Measurements from ENCODE around the gene PMEL. TPM values are rescaled to one million over a fixed set of nuclear protein-coding genes. Genes with fewer than 3 reads are reported as not detected.
A peak's percentile ranks its signal among the peaks of the same experiment; 100 is the strongest.
"Not testable (repeated sequence)": the region's sequence is repeated elsewhere in the genome, so short reads cannot be mapped to it uniquely, and the experiment has no call there.

PMEL gene
- total RNA-seq, 1 experiment from 2014 or later, result 72.2 TPM

- no peak for TF ChIP-seq ZNF425 (CRISPR knock-in tag; conservative IDR thresholded peaks at IDR 0.05)
- TF ChIP-seq, protein P1, sequence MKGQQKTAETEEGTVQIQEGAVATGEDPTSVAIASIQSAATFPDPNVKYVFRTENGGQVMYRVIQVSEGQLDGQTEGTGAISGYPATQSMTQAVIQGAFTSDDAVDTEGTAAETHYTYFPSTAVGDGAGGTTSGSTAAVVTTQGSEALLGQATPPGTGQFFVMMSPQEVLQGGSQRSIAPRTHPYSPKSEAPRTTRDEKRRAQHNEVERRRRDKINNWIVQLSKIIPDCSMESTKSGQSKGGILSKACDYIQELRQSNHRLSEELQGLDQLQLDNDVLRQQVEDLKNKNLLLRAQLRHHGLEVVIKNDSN (CRISPR knock-in tag; IDR thresholded peaks at IDR 0.05), result no peak
- TF ChIP-seq ZBTB21 (CRISPR knock-in tag; IDR thresholded peaks at IDR 0.05; ENCODE audit: borderline replicate concordance), result no peak
- TF ChIP-seq, protein P2, sequence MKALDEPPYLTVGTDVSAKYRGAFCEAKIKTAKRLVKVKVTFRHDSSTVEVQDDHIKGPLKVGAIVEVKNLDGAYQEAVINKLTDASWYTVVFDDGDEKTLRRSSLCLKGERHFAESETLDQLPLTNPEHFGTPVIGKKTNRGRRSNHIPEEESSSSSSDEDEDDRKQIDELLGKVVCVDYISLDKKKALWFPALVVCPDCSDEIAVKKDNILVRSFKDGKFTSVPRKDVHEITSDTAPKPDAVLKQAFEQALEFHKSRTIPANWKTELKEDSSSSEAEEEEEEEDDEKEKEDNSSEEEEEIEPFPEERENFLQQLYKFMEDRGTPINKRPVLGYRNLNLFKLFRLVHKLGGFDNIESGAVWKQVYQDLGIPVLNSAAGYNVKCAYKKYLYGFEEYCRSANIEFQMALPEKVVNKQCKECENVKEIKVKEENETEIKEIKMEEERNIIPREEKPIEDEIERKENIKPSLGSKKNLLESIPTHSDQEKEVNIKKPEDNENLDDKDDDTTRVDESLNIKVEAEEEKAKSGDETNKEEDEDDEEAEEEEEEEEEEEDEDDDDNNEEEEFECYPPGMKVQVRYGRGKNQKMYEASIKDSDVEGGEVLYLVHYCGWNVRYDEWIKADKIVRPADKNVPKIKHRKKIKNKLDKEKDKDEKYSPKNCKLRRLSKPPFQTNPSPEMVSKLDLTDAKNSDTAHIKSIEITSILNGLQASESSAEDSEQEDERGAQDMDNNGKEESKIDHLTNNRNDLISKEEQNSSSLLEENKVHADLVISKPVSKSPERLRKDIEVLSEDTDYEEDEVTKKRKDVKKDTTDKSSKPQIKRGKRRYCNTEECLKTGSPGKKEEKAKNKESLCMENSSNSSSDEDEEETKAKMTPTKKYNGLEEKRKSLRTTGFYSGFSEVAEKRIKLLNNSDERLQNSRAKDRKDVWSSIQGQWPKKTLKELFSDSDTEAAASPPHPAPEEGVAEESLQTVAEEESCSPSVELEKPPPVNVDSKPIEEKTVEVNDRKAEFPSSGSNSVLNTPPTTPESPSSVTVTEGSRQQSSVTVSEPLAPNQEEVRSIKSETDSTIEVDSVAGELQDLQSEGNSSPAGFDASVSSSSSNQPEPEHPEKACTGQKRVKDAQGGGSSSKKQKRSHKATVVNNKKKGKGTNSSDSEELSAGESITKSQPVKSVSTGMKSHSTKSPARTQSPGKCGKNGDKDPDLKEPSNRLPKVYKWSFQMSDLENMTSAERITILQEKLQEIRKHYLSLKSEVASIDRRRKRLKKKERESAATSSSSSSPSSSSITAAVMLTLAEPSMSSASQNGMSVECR (CRISPR knock-in tag; IDR thresholded peaks at IDR 0.05; ENCODE audit: borderline replicate concordance), result no peak
- no peak for TF ChIP-seq ETV6 (CRISPR knock-in tag; IDR thresholded peaks at IDR 0.05)
- TF ChIP-seq ZNF232 (CRISPR knock-in tag; IDR thresholded peaks at IDR 0.05), result no peak
- TF ChIP-seq ATF6 (CRISPR knock-in tag; IDR thresholded peaks at IDR 0.05), result no peak
- no peak for TF ChIP-seq HMGXB4 (CRISPR knock-in tag; IDR thresholded peaks at IDR 0.05)
- TF ChIP-seq NR2C2 (CRISPR knock-in tag; IDR thresholded peaks at IDR 0.05), result no peak
- TF ChIP-seq MAX (CRISPR knock-in tag; IDR thresholded peaks at IDR 0.05), result no peak
Observed at GRCh38 chr12:56004211-56004610, 38.4 kb upstream of the PMEL start (continued).

- POLR2A ChIA-PET; H3K9me3 Mint-ChIP-seq; H3K27me3 Mint-ChIP-seq (ENCODE audit: low read depth); ATAC-seq; H3K4me3 Mint-ChIP-seq; DNase-seq (ENCODE audit: low spot score); H3K27ac Mint-ChIP-seq: not testable (repeated sequence)
- CTCF ChIA-PET, result interaction anchor here (0.6 kb wide), 1 partner anchor 626 kb away, joined by 3 read pairs; the partner anchor contains the start of gene BAZ2A
- H3K36me3 Mint-ChIP-seq, result peaks cover 39% of the 10 kb centered on the region
- H3K4me1 Mint-ChIP-seq, result peaks cover 15% of the 10 kb centered on the region
Observed at GRCh38 chr12:56003376-56003775, 37.5 kb upstream of the PMEL start.

DNA sequence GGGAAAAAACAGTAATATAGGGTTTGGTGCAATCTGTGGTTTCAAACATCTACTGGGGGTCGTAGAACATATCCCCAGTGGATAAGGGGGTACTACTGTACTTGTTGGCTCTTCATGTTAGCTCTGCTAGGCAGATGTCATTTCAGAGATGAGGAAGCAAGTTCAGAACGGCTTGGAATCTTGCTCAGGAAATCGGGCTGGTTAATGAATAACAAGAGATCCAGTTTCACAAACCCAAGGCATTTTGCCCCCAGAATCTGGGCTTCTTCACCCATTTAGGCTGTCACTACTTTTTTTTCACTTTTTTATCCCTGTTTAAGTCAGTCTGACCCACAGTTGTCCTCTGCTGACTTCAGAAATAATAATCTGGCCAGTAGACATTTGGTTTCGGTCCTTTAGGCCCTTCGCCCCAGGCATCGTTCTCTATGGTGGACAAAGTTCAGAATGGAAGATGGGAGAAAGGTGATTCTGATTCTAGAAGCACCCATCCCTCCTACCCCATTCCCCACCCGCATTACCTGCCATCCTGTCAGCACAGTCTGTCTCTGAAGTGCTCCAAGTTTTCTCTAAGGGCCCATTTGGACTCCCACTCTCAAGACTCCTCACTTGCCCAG is 35.8 kb upstream of the PMEL start:
- ATAC-seq, result no peak

GRCh38 chr12:55999999-56000540 is 34.2 kb upstream of the PMEL start:
- H3K27ac Mint-ChIP-seq; DNase-seq (ENCODE audit: low spot score); H3K27me3 Mint-ChIP-seq (ENCODE audit: low read depth); H3K4me3 Mint-ChIP-seq; H3K4me1 Mint-ChIP-seq; H3K9me3 Mint-ChIP-seq; ATAC-seq: not testable (repeated sequence)
- ChIA-PET CTCF (interaction anchor here (0.7 kb wide), 1 partner anchor 85 kb away, joined by 3 read pairs; no protein-coding TSS in a partner anchor), POLR2A (interaction anchor here (1.5 kb wide), 1 partner anchor 26 kb away, joined by 3 read pairs; the partner anchor contains the start of gene RAB5B)
- H3K36me3 Mint-ChIP-seq, result peaks cover 37% of the 10 kb centered on the region

More for the DNA sequence above, 35.8 kb upstream of the PMEL start:
- ChIA-PET CTCF (no interaction called here), POLR2A (no interaction called here)
- DNase-seq (ENCODE audit: low spot score), result no peak
- no peaks in the 10 kb centered on the region for H3K27me3 Mint-ChIP-seq (ENCODE audit: low read depth)
- no peak overlapping the region for H3K4me3 Mint-ChIP-seq
- no peak overlapping the region; the same call in 1 of the 2 replicates for H3K27ac Mint-ChIP-seq
- no peak for TF ChIP-seq FOXJ3 (CRISPR knock-in tag; IDR thresholded peaks at IDR 0.05; ENCODE audit: borderline replicate concordance)
- peaks cover 39% of the 10 kb centered on the region for H3K36me3 Mint-ChIP-seq
- H3K9me3 Mint-ChIP-seq, result no peaks in the 10 kb centered on the region
- peaks cover 13% of the 10 kb centered on the region for H3K4me1 Mint-ChIP-seq

DNA sequence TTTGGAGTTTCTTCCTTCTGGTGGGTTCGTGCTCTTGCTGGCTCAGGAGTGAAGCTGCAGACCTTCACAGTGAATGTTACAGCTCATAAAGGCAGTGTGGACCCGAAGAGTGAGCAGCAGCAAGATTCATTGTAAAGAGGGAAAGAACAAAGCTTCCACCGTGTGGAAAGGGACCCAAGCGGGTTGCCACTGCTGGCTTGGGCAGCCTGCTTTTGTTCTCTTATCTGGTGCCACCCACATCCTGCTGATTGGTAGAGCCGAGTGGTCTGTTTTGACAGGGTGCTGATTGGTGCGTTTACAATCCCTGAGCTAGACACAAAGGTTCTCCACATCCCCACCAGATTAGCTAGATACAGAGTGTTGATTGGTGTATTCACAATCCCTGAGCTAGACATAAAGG is 33.7 kb upstream of the PMEL start:
- ATAC-seq; H3K27me3 Mint-ChIP-seq (ENCODE audit: low read depth); H3K9me3 Mint-ChIP-seq; DNase-seq (ENCODE audit: low spot score); H3K4me1 Mint-ChIP-seq; H3K4me3 Mint-ChIP-seq: not testable (repeated sequence)
- ChIA-PET CTCF (interaction anchor here (0.6 to 0.7 kb wide), 2 partner anchors 79 to 86 kb away, joined by 3 read pairs; no protein-coding TSS in a partner anchor), POLR2A (interaction anchor here (1.5 kb wide), 1 partner anchor 25 kb away, joined by 3 read pairs; the partner anchor contains the start of gene RAB5B)
- Mint-ChIP-seq H3K36me3 (peaks cover 34% of the 10 kb centered on the region), H3K27ac (peak overlapping the region; percentile 83)

Measured in WTC11 (cell line).